K562 (cell line): ENCODE data around the gene UBE2L3. TPM values are rescaled to one million over a fixed set of nuclear protein-coding genes. Genes with fewer than 3 reads are reported as not detected.

Experiments used
- CBFB ChIP-seq: sonication (generic); formaldehyde crosslinking; IDR thresholded peaks from 2 replicates; pipeline ENCODE4 v1.4.0; 2020; ENCODE audit warnings: mild to moderate bottlenecking, missing genetic modification reagents
- KDM5B ChIP-seq: fragments of 200-600 bp; sonication (generic); IDR thresholded peaks from 2 replicates; pipeline ENCODE4 v1.6.1; 2012; ENCODE audit warnings: low read depth, mild to moderate bottlenecking, moderate library complexity, low read length, control low read depth, inconsistent platforms; ENCODE audit not compliant: insufficient replicate concordance
- SIX5 ChIP-seq, 2 experiments: IDR thresholded peaks; 2 replicates each; pipeline ENCODE4 v1.6.1; 2011; ENCODE audit warnings: low read length in 2 of 2, borderline replicate concordance in 1 of 2, low read depth in 1 of 2, mild to moderate bottlenecking in 1 of 2, moderate library complexity in 1 of 2; ENCODE audit not compliant: insufficient read depth in 1 of 2
- SRSF1 ChIP-seq: fragments of 200-400 bp; formaldehyde crosslinking; IDR thresholded peaks from 2 replicates; pipeline ENCODE4 v1.6.1; 2017; ENCODE audit warnings: mild to moderate bottlenecking, low read depth, low read length, moderate library complexity
- STAT6 ChIP-seq: sonication (generic); formaldehyde crosslinking; IDR thresholded peaks from 2 replicates; pipeline ENCODE4 v1.8.1; 2023; ENCODE audit warnings: mild to moderate bottlenecking, missing genetic modification reagents
- ZNF707 ChIP-seq: fragments of 250-450 bp; sonication (Bioruptor Pico); conservative IDR thresholded peaks from 2 replicates; pipeline ENCODE4 v1.8.0; 2022; ENCODE audit warnings: inconsistent platforms, mild to moderate bottlenecking, moderate library complexity
- polyA plus RNA-seq, 8 experiments: library from polyadenylated mRNA; depleted of rRNA in 4 of 8; stranded (reverse) in 5 of 8; unstranded in 3 of 8; fragments of >200 nt; fragmentation: Nextera tagmentation in 2 of 8; fragmentation: Illumina TruSeq in 1 of 8; extraction: Ambion mirVana in 2 of 8; extraction: Trizol in 1 of 8; gene quantifications; 2 replicates each; pipeline versions ENCODE4 v1.2.1 to v1.2.3, GENCODE V29; 2011 to 2014; ENCODE audit warnings: inconsistent platforms in 1 of 8, missing spikeins in 1 of 8
- total RNA-seq, 7 experiments: library from RNA; depleted of rRNA in 6 of 7; stranded (reverse); fragments of >200 nt in 6 of 7; fragmentation: Illumina TruSeq in 2 of 7; extraction: Trizol in 2 of 7; gene quantifications; 2 replicates each; pipeline versions ENCODE4 v1.2.1 to v1.2.3, GENCODE V29; 2011 to 2021; ENCODE audit warnings: low replicate concordance in 1 of 7

UBE2L3 gene
- total and polyA plus RNA-seq, 9 of the 15 experiments (the other 6 are each of a cell fraction or from before 2014, with no cell fraction given): 215 to 625 (median 285) TPM

GRCh38 chr22:21657360-21658032 is 90.0 kb downstream of the UBE2L3 start (continued):
- peak; percentile 96; the same call in 1 of the 2 replicates for TF ChIP-seq STAT6 (CRISPR knock-in tag)
- no peak for TF ChIP-seq ZNF707 (CRISPR knock-in tag)
- no peak for TF ChIP-seq KDM5B
- no peak for TF ChIP-seq SIX5 (IDR thresholded peaks at IDR 0.05; ENCODE audit: borderline replicate concordance in 1 of 2, insufficient read depth in 1 of 2, low read depth in 1 of 2, low read length in 2 of 2)
- no peak for TF ChIP-seq CBFB (CRISPR knock-in tag)
- TF ChIP-seq SRSF1: no peak
- TF ChIP-seq, all 486 proteins: peak for 38
